Osteocyte (in vitro differentiated cells): ENCODE results near the gene MEGF11. TPM values are rescaled to one million over a fixed set of nuclear protein-coding genes. Genes with fewer than 3 reads are reported as not detected.

Source experiments
- DNase-seq: peaks from one replicate; pipeline ENCODE4 v3.0.0; 2021; ENCODE audit warnings: mixed read lengths; ENCODE audit not compliant: unreplicated experiment; ENCODE audit errors: extremely low spot score
- H3K27ac Mint-ChIP-seq: one replicate; pipeline ENCODE4 v1.8.0; 2021; ENCODE audit warnings: mild to moderate bottlenecking, mixed read lengths; ENCODE audit not compliant: unreplicated experiment
- H3K27me3 Mint-ChIP-seq: one replicate; pipeline ENCODE4 v1.8.0; 2021; ENCODE audit warnings: mixed read lengths; ENCODE audit not compliant: unreplicated experiment
- H3K36me3 Mint-ChIP-seq: one replicate; pipeline ENCODE4 v1.8.0; 2021; ENCODE audit warnings: mixed read lengths; ENCODE audit not compliant: unreplicated experiment
- H3K4me1 Mint-ChIP-seq: one replicate; pipeline ENCODE4 v1.8.0; 2021; ENCODE audit warnings: mixed read lengths; ENCODE audit not compliant: unreplicated experiment
- H3K4me3 Mint-ChIP-seq: one replicate; pipeline ENCODE4 v1.8.0; 2021; ENCODE audit warnings: mild to moderate bottlenecking, moderate library complexity, mixed read lengths; ENCODE audit not compliant: unreplicated experiment
- H3K9me3 Mint-ChIP-seq: one replicate; pipeline ENCODE4 v1.8.0; 2021; ENCODE audit warnings: mixed read lengths; ENCODE audit not compliant: unreplicated experiment
- total RNA-seq: library from RNA; stranded (reverse); gene quantifications from 2 replicates; pipeline ENCODE4 v1.2.1, GENCODE V29; 2021
- TF ChIP-seq, protein P1 (sequence below): fragments of 200-600 bp; sonication (generic); IDR thresholded peaks from 2 replicates; pipeline ENCODE4 v1.5.0; 2021; ENCODE audit warnings: antibody characterized with exemption, mild to moderate bottlenecking, moderate library complexity

The MEGF11 gene
- total RNA-seq, 1 donor from 2014 or later: not detected

DNA sequence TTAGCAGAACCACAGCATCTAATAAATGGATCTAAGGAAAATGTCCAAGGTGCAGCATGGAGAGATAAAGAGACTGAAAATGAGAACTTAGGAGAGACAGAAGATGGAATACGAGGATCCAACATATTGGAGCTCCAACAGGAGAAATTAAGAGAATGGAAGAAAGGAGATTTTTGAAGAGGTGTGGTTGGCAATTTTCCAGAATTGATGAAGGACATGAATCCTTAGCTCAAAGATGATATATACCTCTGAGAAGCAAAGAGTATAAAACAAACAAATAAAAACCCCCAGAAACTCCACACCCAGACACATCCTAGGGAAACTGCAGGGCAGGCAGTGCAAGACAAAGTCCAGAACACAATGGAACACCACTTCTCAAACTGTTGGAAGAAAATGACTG lies 141.2 kb downstream of the MEGF11 start:
- Mint-ChIP-seq H3K27ac (no peak overlapping the region), H3K4me3 (no peak overlapping the region), H3K4me1 (no peaks in the 10 kb centered on the region), H3K27me3 (peaks cover 64% of the 10 kb centered on the region), H3K36me3 (no peaks in the 10 kb centered on the region), H3K9me3 (no peaks in the 10 kb centered on the region)
- DNase-seq: no peak
- TF ChIP-seq, protein P1, sequence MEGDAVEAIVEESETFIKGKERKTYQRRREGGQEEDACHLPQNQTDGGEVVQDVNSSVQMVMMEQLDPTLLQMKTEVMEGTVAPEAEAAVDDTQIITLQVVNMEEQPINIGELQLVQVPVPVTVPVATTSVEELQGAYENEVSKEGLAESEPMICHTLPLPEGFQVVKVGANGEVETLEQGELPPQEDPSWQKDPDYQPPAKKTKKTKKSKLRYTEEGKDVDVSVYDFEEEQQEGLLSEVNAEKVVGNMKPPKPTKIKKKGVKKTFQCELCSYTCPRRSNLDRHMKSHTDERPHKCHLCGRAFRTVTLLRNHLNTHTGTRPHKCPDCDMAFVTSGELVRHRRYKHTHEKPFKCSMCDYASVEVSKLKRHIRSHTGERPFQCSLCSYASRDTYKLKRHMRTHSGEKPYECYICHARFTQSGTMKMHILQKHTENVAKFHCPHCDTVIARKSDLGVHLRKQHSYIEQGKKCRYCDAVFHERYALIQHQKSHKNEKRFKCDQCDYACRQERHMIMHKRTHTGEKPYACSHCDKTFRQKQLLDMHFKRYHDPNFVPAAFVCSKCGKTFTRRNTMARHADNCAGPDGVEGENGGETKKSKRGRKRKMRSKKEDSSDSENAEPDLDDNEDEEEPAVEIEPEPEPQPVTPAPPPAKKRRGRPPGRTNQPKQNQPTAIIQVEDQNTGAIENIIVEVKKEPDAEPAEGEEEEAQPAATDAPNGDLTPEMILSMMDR: no peak

DNA sequence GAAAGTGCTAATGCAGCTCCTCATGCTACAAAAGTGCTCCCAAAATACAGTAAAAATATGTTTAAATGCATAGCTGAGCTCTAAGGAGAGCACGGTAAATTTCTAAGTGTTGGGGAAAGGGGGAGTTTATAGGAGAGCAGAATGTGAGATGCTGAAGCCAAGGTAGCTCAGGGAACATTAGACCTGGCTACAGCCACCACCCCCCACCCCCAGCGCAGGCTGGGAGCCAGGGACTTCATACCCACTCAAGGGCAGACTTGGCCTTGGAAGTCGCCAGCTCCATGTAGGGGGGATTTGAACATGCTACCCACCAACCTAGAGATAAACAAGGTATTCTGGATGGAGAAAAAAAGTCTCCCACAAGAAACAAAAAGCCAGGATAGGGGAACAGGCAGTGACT lies 142.2 kb downstream of the MEGF11 start:
- Mint-ChIP-seq H3K4me3 (no peak overlapping the region), H3K36me3 (no peaks in the 10 kb centered on the region), H3K27ac (no peak overlapping the region), H3K9me3 (no peaks in the 10 kb centered on the region), H3K4me1 (no peaks in the 10 kb centered on the region), H3K27me3 (peaks cover 63% of the 10 kb centered on the region)
- TF ChIP-seq, protein P1: no peak
- DNase-seq: no peak

DNA sequence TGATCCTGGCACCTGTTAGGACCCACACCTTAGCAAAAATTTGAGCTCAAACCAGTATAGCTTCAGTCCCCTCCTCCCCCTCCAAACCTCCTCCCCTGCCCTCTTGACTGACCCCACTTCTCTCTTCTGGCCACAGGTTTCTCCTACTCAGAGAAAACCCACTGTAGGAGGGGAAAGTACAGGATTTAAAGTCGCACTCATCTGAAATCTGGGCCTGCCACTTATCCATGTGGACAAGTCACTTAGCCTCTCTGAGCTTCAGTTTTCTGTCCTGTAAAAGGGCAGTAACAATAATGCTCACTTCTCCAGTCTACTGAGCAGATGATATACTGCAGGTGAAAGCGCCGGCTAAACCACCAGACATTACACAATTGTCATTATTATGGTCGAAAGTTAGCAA lies 142.7 kb downstream of the MEGF11 start:
- DNase-seq: no peak
- no peaks in the 10 kb centered on the region for H3K36me3 Mint-ChIP-seq
- no peak overlapping the region for H3K27ac Mint-ChIP-seq
- H3K4me1 Mint-ChIP-seq: no peaks in the 10 kb centered on the region
- no peak overlapping the region for H3K4me3 Mint-ChIP-seq
- H3K9me3 Mint-ChIP-seq: no peaks in the 10 kb centered on the region
- peaks cover 66% of the 10 kb centered on the region for H3K27me3 Mint-ChIP-seq
- TF ChIP-seq, protein P1: no peak

DNA sequence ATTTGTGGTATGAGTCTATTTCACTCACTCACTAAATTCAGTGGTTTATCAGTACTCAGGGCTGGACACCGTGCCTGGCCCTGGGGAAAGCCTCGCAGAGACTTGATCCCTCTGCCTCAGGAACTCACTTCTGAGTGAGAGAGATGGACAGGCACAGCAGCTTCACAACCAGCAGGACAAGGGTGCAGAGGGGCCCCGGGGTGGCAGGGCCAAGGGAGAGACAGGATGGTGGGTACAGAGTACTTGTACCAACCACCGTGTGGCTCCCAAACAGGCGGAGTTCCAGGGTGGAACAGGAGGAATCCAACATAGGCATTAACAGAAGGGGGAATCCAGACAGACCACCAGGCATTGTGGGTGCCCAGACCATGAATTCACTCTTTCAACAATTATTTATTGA lies 143.7 kb downstream of the MEGF11 start:
- no peak for DNase-seq
- Mint-ChIP-seq H3K36me3 (no peaks in the 10 kb centered on the region), H3K9me3 (no peaks in the 10 kb centered on the region), H3K4me3 (no peak overlapping the region), H3K27me3 (peaks cover 68% of the 10 kb centered on the region), H3K4me1 (no peaks in the 10 kb centered on the region), H3K27ac (no peak overlapping the region)
- TF ChIP-seq, protein P1: no peak

DNA sequence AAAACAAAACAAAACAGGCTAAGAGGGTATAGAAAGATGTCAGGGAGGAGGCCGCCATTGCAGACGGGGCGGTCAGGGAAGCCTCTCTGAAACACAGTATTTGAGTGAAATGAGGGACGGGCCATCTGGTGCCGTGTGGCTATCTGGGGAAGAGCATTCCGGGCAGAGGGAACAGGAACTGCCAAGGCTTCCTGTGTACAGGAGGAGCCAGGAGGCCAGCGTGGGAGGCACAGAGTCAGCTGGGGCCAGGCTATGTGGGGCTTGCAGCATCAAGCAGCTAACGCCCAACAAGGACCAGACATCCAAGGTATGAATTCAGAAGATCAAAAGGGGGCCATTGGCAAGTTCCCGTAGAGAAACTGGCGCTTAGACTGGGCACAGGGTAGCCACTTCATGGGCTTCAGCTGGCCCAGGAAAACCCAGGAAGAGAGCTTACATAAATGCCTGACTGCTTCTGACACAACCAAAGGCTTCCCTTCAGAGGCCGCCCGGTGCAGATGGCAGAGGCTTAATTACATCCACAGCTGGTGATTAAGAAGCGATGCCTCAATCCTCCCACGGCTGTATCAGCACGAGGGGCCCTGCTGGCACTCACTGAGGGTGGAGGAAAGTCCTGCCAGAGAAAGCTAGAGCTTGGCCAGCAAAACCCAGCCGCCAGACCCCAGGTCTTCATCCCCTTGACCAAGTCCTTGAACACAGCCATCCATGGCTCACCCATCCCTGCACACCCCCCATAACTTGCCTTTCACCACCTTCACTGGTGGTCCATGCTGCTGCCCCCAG lies 144.9 kb downstream of the MEGF11 start:
- Mint-ChIP-seq H3K4me1 (no peaks in the 10 kb centered on the region), H3K36me3 (no peaks in the 10 kb centered on the region), H3K27me3 (peaks cover 68% of the 10 kb centered on the region), H3K9me3 (no peaks in the 10 kb centered on the region), H3K4me3 (no peak overlapping the region), H3K27ac (no peak overlapping the region)
- TF ChIP-seq, protein P1: no peak
- DNase-seq: no peak
